CD4-positive, alpha-beta T cell treated with Interleukin-6 for 4 hours (primary cell): ENCODE results near the gene ABCA9.
"Not testable (repeated sequence)": the region's sequence is repeated elsewhere in the genome, so short reads cannot be mapped to it uniquely, and the experiment has no call there.

ENCODE experiments used
- DNase-seq: peaks from one replicate; pipeline ENCODE4 v3.0.0-alpha.2; 2020; ENCODE audit warnings: mixed read lengths

The ABCA9 gene

DNA sequence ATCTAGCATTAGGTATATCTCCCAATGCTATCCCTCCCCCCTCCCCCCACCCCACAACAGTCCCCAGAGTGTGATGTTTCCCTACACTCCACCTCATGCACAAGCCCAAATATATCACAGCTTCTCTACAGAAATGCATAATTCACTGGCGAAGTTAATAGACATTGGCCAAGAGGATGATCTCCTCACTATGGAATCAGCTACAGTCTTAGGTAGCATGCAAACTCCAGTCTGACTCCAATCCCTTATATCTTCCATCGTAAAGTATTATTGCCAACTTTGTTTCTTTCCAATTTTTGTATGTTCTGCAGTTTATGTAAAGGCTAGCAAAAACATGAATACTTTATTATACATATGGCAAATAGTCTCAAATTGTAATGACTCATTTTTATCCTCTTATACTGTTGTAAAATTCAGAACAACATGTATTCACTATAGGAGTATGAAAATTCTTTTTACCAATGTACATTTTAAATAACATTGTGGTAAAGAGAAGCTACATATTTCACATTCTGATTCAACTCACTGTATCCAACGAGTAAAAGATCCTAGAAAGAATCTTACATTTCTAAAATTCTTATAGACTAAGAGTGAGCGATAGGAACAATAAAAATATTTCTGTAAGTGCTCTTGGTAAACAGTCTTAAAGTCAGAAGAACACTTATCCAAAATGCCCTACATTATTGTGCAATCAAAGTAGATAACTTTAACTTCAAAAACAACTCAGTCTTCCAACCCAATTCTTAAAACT is 106.4 kb downstream of the ABCA9 start:
- DNase-seq: no peak

DNA sequence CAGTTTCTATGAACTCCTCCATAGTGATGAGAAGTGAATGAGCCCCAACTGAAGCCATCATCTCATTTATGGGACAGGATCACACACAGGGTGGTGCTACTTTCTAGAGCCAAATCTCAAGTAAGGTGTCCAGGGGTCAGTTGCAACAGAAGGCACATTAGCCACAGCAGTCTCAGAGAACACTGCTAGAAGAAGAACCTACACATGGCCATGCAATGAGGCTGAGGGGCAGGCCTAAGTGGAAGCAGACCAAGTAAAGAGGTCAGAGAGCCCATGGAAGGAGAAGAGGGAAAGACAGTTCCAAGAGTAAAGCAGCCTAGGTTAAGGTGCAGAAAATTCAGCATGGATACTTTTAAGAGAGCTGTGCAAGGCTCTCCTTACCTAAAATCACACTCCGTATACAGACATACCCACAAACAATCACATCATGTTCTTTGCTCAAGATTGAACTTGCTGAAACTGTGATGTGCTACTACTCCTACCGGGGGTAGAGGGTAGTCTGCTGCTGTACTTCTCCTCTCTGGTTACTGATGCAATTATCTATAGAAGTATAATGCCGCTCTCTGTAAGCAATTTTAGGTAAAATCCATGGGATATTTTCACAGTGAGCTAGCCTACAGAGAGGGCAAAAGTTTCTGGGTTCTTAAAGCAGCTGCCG is 107.3 kb downstream of the ABCA9 start:
- DNase-seq: no peak

DNA sequence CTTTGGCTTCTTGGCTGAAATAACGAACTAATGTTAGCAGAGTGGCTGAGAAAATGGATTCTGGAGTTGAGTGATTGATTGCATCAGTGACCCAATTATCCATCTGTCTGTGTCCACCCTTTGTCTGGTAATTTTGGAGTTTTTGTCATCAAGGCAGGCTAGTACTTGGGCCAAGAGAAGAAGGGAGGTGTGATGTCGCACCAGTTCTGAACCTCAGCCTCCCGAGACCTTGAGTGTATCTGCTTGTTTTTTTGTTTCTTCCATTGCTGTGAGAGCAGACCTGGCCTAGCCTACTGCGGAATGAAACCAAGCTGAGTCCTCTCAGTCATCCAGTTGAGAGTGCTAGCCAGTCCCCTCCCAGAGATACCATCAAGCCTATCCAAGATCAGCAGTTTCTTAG is 110.0 kb downstream of the ABCA9 start:
- DNase-seq: no peak

DNA sequence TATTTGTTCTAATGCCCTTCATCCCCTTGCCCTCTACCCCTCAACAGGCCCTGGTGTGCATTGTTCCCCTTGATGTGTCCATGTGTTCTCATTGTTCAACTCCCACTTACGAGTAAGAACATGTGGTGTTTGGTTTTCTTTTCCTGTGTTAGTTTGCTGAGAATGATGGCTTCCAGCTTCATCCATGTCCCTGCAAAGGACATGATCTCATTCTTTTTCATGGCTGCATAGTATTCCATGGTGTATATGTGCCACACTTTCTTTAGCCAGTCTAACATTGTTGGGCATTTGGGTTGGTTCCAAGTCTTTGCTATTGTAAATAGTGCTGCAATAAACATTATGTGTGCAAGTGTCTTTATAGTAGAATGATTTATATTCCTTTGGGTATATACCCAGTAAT is 112.9 kb downstream of the ABCA9 start:
- not testable (repeated sequence) for DNase-seq

DNA sequence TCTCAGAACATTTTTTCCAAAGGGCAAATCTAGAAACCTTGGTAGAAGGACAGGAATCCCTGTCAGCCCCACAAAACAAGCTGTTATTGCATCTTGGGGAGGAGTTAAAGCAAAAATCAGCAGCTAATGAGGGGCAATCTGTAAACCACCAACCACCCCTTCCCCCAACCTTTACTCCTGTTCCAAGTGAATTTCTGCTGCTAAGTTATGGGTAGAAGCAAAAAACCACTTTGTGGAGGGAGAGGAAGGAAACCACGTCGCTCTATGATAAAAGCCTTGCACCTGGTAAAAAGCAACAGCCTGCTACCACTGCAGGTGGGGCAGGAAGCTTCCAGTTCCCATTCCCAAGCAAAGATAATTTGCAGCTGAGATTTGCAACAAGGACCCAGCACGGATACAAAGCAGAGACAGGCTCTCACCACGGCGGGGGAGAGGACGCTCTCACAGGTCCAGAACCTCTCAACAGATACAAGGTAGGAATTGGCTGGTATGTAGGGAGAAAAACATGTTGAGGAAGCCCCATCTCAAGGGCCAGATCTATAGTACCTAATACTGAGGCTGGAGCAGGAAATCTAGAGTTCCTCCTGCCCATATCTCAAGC is 116.2 kb downstream of the ABCA9 start:
- no peak for DNase-seq

DNA sequence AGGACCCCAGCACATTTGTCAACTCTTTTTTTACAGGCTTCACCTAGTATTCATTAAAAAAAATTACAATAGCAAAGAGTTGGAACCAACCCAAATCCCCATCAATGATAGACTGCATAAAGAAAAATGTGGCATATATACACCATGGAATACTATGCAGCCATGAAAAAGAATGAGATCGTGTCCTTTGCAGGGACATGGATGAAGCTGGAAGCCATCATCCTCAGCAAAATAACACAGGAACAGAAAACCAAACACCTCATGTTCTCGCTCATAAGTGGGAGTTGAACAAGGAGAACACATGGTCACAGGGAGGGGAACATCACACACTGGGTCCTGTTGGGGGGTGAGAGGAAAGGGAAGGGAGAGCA is 116.9 kb downstream of the ABCA9 start:
- not testable (repeated sequence) for DNase-seq

DNA sequence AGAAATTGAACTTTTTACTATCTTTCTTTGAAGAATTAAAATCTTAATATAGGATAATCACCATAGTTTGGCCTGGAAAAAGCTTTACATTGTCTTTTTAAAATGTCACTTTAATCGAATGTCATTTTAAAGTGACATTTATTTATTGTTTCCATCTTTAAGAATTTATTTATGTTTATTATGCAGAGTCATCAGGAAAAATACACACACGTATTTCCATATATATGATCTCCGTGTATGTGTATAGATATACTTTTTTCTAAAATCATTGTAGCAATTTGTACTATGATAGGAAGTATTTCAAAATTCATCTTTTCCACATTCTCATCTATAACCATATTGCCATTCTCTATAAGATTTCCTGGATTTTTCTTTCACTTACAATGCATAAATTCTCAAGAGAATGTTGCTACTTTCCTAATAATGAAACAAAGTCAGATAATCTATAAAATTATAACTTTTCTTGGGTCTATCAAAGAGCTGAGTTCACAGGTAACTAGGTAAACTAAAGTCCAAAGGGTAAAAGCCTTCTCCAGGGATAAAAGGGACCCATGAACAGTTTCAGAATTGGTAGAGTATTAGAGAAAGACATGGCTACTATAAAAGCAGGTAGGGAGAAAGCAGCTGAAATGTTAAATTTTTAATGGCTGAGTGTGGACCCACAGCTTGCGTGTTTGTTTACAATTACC is 117.5 kb downstream of the ABCA9 start:
- no peak for DNase-seq

DNA sequence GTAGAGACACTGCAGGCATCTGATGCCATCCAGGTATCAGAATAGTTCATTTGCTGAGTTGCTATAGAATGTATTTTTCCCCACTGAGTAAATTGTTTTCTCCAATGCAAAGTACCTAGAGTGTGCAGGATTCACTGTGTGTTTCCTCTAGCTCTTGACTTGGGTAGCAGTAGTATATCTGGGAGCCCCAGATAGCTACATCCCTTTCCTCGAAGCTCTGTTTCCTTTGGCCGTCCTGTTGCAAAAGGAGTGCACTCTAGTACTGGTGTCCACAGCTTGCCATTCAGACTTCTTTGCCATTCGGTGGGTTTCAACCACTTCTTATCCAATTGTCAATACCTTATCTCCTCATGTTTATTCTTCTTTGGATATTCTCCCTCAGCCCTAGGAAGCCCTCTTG is 118.3 kb downstream of the ABCA9 start:
- no peak for DNase-seq

DNA sequence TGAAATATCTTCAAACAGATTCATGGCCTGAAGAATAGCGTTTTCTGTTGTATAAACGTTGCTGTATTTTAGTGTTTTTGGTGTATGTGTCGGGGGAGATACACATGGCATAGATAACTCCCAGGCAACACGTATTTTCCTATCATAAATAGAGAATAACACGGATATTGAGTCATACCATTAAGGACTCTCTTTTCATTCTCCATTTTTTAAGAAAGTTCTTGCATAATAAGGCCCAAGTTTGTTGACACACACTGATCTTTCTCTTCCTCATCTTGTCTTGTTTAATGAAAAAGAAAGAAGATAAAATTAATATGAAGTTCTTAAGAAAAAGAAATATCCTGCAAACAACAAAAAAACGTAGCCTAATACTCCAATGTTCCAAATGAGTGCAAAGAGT is 119.0 kb downstream of the ABCA9 start:
- DNase-seq: no peak

DNA sequence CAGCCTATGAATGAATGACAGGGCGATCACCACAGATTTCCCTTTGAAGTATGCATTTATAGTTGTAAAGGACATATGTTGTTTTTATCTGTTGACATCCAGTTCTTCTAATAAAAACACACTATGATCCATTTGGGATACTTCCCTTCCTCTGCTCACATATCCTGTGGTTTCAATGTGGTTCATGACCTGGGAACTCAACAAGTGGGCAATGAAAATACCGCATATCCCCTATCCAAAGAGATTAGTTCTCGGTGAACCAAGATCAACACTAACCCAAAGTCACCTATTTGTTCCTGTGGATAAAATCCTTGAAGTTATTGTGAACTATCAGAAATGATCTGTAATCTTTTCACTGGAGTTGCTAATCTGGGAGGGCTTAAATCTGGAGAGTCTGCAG is 121.5 kb downstream of the ABCA9 start:
- DNase-seq: no peak

DNA sequence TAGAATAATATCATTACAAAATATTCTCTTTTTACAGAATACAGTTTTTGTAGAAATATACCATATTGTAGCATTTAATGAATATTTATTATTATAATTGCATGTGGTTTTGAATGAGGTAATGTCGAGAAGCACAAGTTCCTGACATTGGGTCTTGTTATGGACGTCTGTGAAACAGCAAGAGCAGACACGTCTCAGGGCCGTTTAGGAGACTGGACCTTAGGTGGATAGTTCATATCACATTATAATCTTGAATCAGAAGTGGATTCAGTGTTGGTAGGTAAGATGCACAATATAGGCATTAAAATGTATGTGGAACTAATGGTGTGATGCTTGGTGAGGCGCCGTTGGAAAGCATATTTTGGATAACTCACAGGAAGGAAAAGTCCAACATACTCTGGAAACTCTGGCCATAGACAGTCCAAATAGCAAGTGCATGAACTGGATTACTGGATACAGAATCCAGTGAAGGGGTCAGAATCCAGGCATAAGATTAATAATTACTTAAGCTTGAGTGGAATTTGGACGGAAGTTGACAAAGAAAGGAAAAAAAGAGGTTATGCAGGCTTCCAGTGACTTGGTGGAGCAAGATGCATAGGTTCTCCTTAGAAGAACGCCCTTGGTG is 122.7 kb downstream of the ABCA9 start:
- no peak for DNase-seq

DNA sequence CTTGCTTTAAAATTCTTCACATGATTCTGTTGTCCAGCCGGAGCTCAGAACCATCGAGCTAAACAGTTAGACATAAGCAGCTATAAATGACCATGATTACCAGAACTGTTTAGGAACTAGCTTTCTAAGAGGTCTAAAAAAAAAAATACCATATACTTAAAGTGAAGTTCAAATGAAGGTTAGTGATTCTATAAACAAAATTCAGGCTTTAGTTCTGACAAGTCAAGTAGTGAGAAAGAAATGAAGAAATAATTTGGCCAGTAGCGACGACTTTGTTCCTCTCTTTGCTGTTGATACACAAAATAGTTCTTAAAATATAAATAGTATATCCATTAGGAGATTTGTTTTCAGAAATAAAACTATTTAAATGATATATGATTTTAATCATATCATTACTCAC is 133.2 kb downstream of the ABCA9 start:
- DNase-seq: no peak

DNA sequence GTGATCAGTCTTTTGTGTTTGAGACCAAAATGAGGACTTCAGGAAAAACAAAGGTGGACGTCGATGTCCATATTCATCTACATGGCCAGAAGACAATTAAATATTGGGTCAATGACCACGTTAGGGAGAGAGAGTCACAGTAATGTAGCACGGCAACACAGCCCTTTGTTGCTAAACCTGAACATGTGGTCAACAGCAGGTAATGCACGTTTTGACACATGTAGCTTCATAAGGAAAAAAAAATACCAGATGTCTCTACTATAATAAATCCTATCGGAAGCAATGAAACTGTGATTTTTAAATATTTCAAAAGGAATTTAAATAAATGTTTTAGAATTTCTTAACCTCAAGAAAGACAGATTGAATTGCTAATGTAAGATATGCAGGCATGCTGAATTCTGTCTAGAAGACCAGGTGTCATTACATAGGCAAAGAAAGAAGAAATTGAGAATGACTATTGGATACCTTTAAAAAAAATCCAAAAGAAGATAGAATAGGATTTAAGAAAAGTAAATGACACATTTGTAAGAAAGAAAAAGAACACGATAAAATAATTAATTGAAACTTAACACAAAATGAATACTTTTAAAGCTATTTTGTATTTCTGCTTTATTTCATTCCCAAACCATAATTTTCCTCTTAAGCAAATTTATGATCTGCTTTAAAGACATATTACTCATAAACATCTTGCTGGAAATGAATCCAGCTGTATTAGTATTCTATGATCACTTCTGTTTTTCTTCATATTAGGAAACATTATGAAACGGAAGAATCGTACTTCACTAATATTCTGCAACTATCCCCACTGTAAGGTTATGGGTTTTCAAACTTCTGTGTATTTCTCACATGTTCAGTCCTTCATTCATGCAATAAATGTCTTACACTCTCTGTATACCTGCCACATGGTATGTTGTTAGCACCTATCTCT is 135.7 kb downstream of the ABCA9 start:
- DNase-seq: no peak
